ENCODE data around the gene XPO6.
A peak's percentile ranks its signal among the peaks of the same experiment; 100 is the strongest.

XPO6 gene

GRCh38 chr16:28207399-28207798 lies 4.4 kb downstream of the XPO6 start:
- no peak for DNase-seq

GRCh38 chr16:28205974-28206373 lies 5.8 kb downstream of the XPO6 start:
- DNase-seq = no peak

GRCh38 chr16:28205117-28205899 lies 6.5 kb downstream of the XPO6 start:
- no peak for DNase-seq

- no peak for DNase-seq
These were observed 7.1 kb downstream of the XPO6 start for GRCh38 chr16:28204622-28205021.

- DNase-seq = no peak
These were observed 7.6 kb downstream of the XPO6 start for GRCh38 chr16:28204204-28204603.

- DNase-seq = no peak
These were observed 9.5 kb downstream of the XPO6 start for GRCh38 chr16:28202147-28202746.

- DNase-seq = no peak
These were observed 11.1 kb downstream of the XPO6 start for GRCh38 chr16:28200661-28201060.

GRCh38 chr16:28196387-28196987 lies 15.3 kb downstream of the XPO6 start:
- DNase-seq = no peak

- DNase-seq = no peak
These were observed 15.9 kb downstream of the XPO6 start for GRCh38 chr16:28195859-28196258.

- peak; percentile 68 for DNase-seq
These were observed 18.0 kb downstream of the XPO6 start for GRCh38 chr16:28193530-28194423.

GRCh38 chr16:28192806-28193529 lies 18.8 kb downstream of the XPO6 start:
- DNase-seq = no peak

- DNase-seq = no peak
These were observed 20.3 kb downstream of the XPO6 start for GRCh38 chr16:28191364-28191960.

- no peak for DNase-seq
These were observed 22.5 kb downstream of the XPO6 start for GRCh38 chr16:28189245-28189644.

GRCh38 chr16:28188085-28188916 lies 23.5 kb downstream of the XPO6 start:
- no peak for DNase-seq

GRCh38 chr16:28187595-28188004 lies 24.2 kb downstream of the XPO6 start:
- no peak for DNase-seq

GRCh38 chr16:28186752-28187151 lies 25.0 kb downstream of the XPO6 start:
- DNase-seq = no peak

GRCh38 chr16:28185696-28186095 lies 26.1 kb downstream of the XPO6 start:
- no peak for DNase-seq

- DNase-seq = no peak
These were observed 27.1 kb downstream of the XPO6 start for GRCh38 chr16:28184625-28185024.

GRCh38 chr16:28183930-28184329 lies 27.8 kb downstream of the XPO6 start:
- no peak for DNase-seq

GRCh38 chr16:28183484-28183883 lies 28.3 kb downstream of the XPO6 start:
- DNase-seq = no peak

GRCh38 chr16:28182801-28183200 lies 29.0 kb downstream of the XPO6 start:
- DNase-seq = no peak
